ENCODE data around the gene CDH8.

Gene CDH8

GRCh38 chr16:62036101-62036801 lies at the start of gene CDH8:
Gene CDH8 (minus strand): TSS chr16:62036438. CDS start chr16:62021403, 15,035 bp downstream.
- no peak for DNase-seq

- no peak for DNase-seq
These were observed 43.0 kb upstream of the CDH8 start for GRCh38 chr16:62079236-62079635.

- DNase-seq: no peak
These were observed 41.8 kb upstream of the CDH8 start for GRCh38 chr16:62077998-62078397.

- DNase-seq: no peak
These were observed 40.6 kb upstream of the CDH8 start for GRCh38 chr16:62076886-62077285.

- DNase-seq: no peak
These were observed 32.5 kb upstream of the CDH8 start for GRCh38 chr16:62068747-62069146.

- DNase-seq: no peak
These were observed 31.7 kb upstream of the CDH8 start for GRCh38 chr16:62067981-62068380.

- no peak for DNase-seq
These were observed 30.9 kb upstream of the CDH8 start for GRCh38 chr16:62067182-62067581.

GRCh38 chr16:62066747-62067146 lies 30.5 kb upstream of the CDH8 start:
- DNase-seq: no peak

GRCh38 chr16:62064173-62064572 lies 27.9 kb upstream of the CDH8 start:
- no peak for DNase-seq

- no peak for DNase-seq
These were observed 23.9 kb upstream of the CDH8 start for GRCh38 chr16:62060089-62060488.

GRCh38 chr16:62059527-62059926 lies 23.3 kb upstream of the CDH8 start:
- DNase-seq: no peak

GRCh38 chr16:62058412-62058811 lies 22.2 kb upstream of the CDH8 start:
- no peak for DNase-seq

- DNase-seq: no peak
These were observed 15.7 kb upstream of the CDH8 start for GRCh38 chr16:62051942-62052341.

- DNase-seq: no peak
These were observed 14.6 kb upstream of the CDH8 start for GRCh38 chr16:62050793-62051192.

GRCh38 chr16:62046801-62047200 lies 10.6 kb upstream of the CDH8 start:
- no peak for DNase-seq

- DNase-seq: no peak
These were observed 5.2 kb upstream of the CDH8 start for GRCh38 chr16:62041401-62041800.

- DNase-seq: no peak
These were observed 2.4 kb upstream of the CDH8 start for GRCh38 chr16:62038646-62039045.

- DNase-seq: no peak
These were observed 2.0 kb upstream of the CDH8 start for GRCh38 chr16:62038225-62038624.

- DNase-seq: no peak
These were observed 531 bp upstream of the CDH8 start for GRCh38 chr16:62036802-62037135.

GRCh38 chr16:62035115-62036092 lies 834 bp downstream of the CDH8 start:
- DNase-seq: no peak

- DNase-seq: no peak
These were observed 1.8 kb downstream of the CDH8 start for GRCh38 chr16:62034231-62035114.

- DNase-seq: no peak
These were observed 3.2 kb downstream of the CDH8 start for GRCh38 chr16:62033065-62033464.

GRCh38 chr16:62029947-62030346 lies 6.3 kb downstream of the CDH8 start:
- no peak for DNase-seq

Data from NCI-H2029 (cell line).